ENCODE measurements around the gene GPANK1. TPM values are rescaled to one million over a fixed set of nuclear protein-coding genes. Genes with fewer than 3 reads are reported as not detected.
A peak's percentile ranks its signal among the peaks of the same experiment; 100 is the strongest.

Gene GPANK1
- total and polyA plus RNA-seq, 2 of the 13 experiments (the other 11 are each of a cell fraction or from before 2014, with no cell fraction given): 15.4 to 22.8 TPM

DNA sequence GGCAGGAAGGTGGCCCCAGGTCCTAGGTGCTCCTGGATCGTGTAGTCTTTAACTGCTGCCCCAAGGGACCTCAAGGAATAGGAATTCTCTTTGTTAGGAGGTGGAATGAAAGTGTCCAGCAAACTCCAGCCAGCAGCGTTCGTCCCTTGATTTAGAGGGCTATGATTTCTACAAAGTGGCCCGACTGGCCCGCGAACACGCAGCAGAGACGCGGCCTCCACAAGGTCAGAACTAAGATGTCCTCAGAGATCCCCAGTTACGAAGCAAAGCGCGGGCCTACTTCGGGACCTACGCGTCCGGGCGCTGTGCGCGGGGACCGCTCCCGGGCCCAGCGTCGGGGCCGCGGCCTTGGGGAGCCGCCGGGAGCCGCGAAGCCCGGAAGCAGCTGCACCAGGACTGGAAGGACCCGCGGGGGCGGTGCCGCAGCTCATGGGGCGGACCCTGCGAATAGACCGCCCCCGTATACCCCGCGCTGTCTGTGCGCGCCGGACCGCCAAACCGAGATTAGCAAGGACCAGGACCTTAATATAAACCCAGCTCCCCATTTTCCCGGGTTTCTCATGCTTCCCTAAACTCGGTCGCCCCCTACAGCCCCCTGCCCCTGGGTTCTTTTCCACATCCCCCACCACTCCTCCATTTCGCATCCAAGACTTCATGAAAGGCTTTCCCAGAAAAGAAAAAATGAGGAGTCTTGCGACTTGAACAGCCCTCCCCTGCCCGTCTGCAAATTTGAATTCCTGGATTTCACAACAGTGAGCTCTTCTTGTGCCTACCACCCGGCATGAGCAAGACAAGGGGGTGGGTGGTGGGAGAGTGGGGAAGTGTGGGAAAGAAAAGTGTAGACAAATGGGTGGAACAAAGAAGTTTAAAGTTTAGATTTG lies 4.2 kb downstream of the GPANK1 start, which contains the start of gene C6orf47 (continued):
- TF ChIP-seq, protein P1, sequence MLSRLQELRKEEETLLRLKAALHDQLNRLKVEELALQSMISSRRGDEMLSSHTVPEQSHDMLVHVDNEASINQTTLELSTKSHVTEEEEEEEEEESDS (CRISPR knock-in tag; IDR thresholded peaks at IDR 0.05; ENCODE audit: borderline replicate concordance): no peak; the same call in 1 of the 2 replicates
- TF ChIP-seq BRD4 (CRISPR knock-in tag; IDR thresholded peaks at IDR 0.05): peak; percentile 88
- TF ChIP-seq HDAC1 (CRISPR knock-in tag; IDR thresholded peaks at IDR 0.05): peak; percentile 78
- TF ChIP-seq ZNF547 (CRISPR knock-in tag; IDR thresholded peaks at IDR 0.05): peak; percentile 84; the same call in 1 of the 2 replicates
- TF ChIP-seq, protein P2, sequence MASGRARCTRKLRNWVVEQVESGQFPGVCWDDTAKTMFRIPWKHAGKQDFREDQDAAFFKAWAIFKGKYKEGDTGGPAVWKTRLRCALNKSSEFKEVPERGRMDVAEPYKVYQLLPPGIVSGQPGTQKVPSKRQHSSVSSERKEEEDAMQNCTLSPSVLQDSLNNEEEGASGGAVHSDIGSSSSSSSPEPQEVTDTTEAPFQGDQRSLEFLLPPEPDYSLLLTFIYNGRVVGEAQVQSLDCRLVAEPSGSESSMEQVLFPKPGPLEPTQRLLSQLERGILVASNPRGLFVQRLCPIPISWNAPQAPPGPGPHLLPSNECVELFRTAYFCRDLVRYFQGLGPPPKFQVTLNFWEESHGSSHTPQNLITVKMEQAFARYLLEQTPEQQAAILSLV (CRISPR knock-in tag; IDR thresholded peaks at IDR 0.05; ENCODE audit: borderline replicate concordance): peak; percentile 91
- TF ChIP-seq DMAP1 (CRISPR knock-in tag; IDR thresholded peaks at IDR 0.05): peak; percentile 48; the same call in 1 of the 2 replicates
- peak; percentile 90 for TF ChIP-seq ZNF546 (CRISPR knock-in tag; conservative IDR thresholded peaks at IDR 0.05)
- TF ChIP-seq HCFC1 (IDR thresholded peaks at IDR 0.05; ENCODE audit: low read depth, low read length): no peak; the same call in 1 of the 2 replicates
- TF ChIP-seq ZNF329 (CRISPR knock-in tag; IDR thresholded peaks at IDR 0.05; ENCODE audit: low read depth): no peak
- TF ChIP-seq SMAD9 (CRISPR knock-in tag; IDR thresholded peaks at IDR 0.05): no peak
- TF ChIP-seq TP53 (CRISPR knock-in tag; conservative IDR thresholded peaks at IDR 0.05): peak; percentile 63; the same call in 1 of the 2 replicates
- peak; percentile 81 for TF ChIP-seq ISL2 (CRISPR knock-in tag; IDR thresholded peaks at IDR 0.05)
- no peak for TF ChIP-seq ZNF367 (CRISPR knock-in tag; IDR thresholded peaks at IDR 0.05; ENCODE audit: borderline replicate concordance)
- TF ChIP-seq HOXA3 (CRISPR knock-in tag; IDR thresholded peaks at IDR 0.05): peak; percentile 84
- peak; percentile 71; the same call in 1 of the 2 replicates for TF ChIP-seq MTA1 (CRISPR knock-in tag; IDR thresholded peaks at IDR 0.05; ENCODE audit: borderline replicate concordance)
- TF ChIP-seq, protein P3, sequence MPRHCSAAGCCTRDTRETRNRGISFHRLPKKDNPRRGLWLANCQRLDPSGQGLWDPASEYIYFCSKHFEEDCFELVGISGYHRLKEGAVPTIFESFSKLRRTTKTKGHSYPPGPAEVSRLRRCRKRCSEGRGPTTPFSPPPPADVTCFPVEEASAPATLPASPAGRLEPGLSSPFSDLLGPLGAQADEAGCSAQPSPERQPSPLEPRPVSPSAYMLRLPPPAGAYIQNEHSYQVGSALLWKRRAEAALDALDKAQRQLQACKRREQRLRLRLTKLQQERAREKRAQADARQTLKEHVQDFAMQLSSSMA (CRISPR knock-in tag; IDR thresholded peaks at IDR 0.05): no peak
- no peak for TF ChIP-seq RFXANK (CRISPR knock-in tag; IDR thresholded peaks at IDR 0.05)
- no peak for TF ChIP-seq HHEX (CRISPR knock-in tag; IDR thresholded peaks at IDR 0.05)
- TF ChIP-seq, protein P4, sequence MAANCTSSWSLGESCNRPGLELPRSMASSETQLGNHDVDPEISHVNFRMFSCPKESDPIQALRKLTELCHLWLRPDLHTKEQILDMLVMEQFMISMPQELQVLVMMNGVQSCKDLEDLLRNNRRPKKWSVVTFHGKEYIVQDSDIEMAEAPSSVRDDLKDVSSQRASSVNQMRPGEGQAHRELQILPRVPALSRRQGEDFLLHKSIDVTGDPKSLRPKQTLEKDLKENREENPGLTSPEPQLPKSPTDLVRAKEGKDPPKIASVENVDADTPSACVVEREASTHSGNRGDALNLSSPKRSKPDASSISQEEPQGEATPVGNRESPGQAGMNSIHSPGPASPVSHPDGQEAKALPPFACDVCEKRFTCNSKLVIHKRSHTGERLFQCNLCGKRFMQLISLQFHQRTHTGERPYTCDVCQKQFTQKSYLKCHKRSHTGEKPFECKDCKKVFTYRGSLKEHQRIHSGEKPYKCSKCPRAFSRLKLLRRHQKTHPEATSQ (CRISPR knock-in tag; IDR thresholded peaks at IDR 0.05; ENCODE audit: borderline replicate concordance): peak; percentile 68
- TF ChIP-seq, protein P5, sequence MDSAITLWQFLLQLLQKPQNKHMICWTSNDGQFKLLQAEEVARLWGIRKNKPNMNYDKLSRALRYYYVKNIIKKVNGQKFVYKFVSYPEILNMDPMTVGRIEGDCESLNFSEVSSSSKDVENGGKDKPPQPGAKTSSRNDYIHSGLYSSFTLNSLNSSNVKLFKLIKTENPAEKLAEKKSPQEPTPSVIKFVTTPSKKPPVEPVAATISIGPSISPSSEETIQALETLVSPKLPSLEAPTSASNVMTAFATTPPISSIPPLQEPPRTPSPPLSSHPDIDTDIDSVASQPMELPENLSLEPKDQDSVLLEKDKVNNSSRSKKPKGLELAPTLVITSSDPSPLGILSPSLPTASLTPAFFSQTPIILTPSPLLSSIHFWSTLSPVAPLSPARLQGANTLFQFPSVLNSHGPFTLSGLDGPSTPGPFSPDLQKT (CRISPR knock-in tag; IDR thresholded peaks at IDR 0.05; ENCODE audit: borderline replicate concordance): peak; percentile 62; the same call in 1 of the 2 replicates
- no peak for TF ChIP-seq PAWR (CRISPR knock-in tag; IDR thresholded peaks at IDR 0.05; ENCODE audit: borderline replicate concordance)
- no peak for TF ChIP-seq RORA (CRISPR knock-in tag; IDR thresholded peaks at IDR 0.05)
- TF ChIP-seq NPAS2 (CRISPR knock-in tag; IDR thresholded peaks at IDR 0.05; ENCODE audit: borderline replicate concordance): no peak
- TF ChIP-seq ZFP36L1 (CRISPR knock-in tag; IDR thresholded peaks at IDR 0.05): peak; percentile 82; the same call in 1 of the 2 replicates
- TF ChIP-seq MEIS1 (CRISPR knock-in tag; IDR thresholded peaks at IDR 0.05; ENCODE audit: borderline replicate concordance): no peak; the same call in 1 of the 2 replicates

All from HepG2 (cell line).